ENCODE results near the gene FOXP1. TPM values are rescaled to one million over a fixed set of nuclear protein-coding genes. Genes with fewer than 3 reads are reported as not detected.

The FOXP1 gene
- total RNA-seq, 1 experiment from 2014 or later: 75.3 TPM

- Histone ChIP-seq H3K79me1 (ENCODE audit: insufficient read depth, low read depth, low read length, poor library complexity, severe bottlenecking) (no peaks in the 10 kb centered on the region), H3K9ac (ENCODE audit: extremely low read depth, insufficient read length, low read length) (no peak overlapping the region), H3K4me2 (ENCODE audit: insufficient read depth, insufficient read length, low read length) (no peak overlapping the region), H2BK15ac (ENCODE audit: low read depth, low read length) (no peak overlapping the region), H2BK20ac (ENCODE audit: low read depth, low read length, poor library complexity, severe bottlenecking) (no peak overlapping the region), H3K27ac (ENCODE audit: insufficient read length, low read depth, low read length) (no peak overlapping the region), H4K20me1 (ENCODE audit: control insufficient read depth, insufficient read depth, insufficient read length) (no peaks in the 10 kb centered on the region), H3K23me2 (ENCODE audit: insufficient read length, low read depth, low read length, poor library complexity, severe bottlenecking) (peaks cover 25% of the 10 kb centered on the region), H3K9me3 (ENCODE audit: control insufficient read depth, low read depth, low read length) (no peaks in the 10 kb centered on the region), H3K4me1 (ENCODE audit: insufficient read depth, low read length) (0 out of 2 replicates have a peak, but pooled peaks cover 2% of the 10 kb centered on the region), H3K18ac (ENCODE audit: insufficient read length, low read depth, low read length) (no peak overlapping the region), H4K5ac (ENCODE audit: insufficient read length, low read depth, low read length) (no peak overlapping the region), H2BK5ac (ENCODE audit: insufficient read length, low read length) (no peak overlapping the region), H3K56ac (ENCODE audit: insufficient read length, low read depth, low read length) (no peak overlapping the region), H4K91ac (ENCODE audit: insufficient read length, low read depth, low read length) (no peak overlapping the region), H2BK12ac (ENCODE audit: insufficient read length, low read depth, low read length) (no peak overlapping the region), H2AK5ac (ENCODE audit: insufficient read length, low read length) (no peak overlapping the region), H3T11ph (ENCODE audit: low read length) (no peak overlapping the region), H3K14ac (ENCODE audit: insufficient read depth, low read length) (no peak overlapping the region), H3K4ac (ENCODE audit: low read depth, low read length) (no peak overlapping the region), H3K27me3 (ENCODE audit: insufficient read depth, low read length) (peaks cover 9% of the 10 kb centered on the region; the same call in 1 of the 2 replicates), H3K79me2 (ENCODE audit: insufficient read depth, low read length) (no peaks in the 10 kb centered on the region), H2AFZ (ENCODE audit: low read length) (no peak overlapping the region), H2BK120ac (ENCODE audit: low read depth, low read length, poor library complexity, severe bottlenecking) (no peak overlapping the region), H4K8ac (replicated peaks; ENCODE audit: insufficient read length, low read depth, low read length) (no peak overlapping the region), H3K23ac (ENCODE audit: insufficient read length, low read depth, low read length) (no peak overlapping the region)
- no peak for DNase-seq
- no peak for TF ChIP-seq CTCF (conservative IDR thresholded peaks at IDR 0.05)
- Mint-ChIP-seq H3K9me3 (no peaks in the 10 kb centered on the region), H3K4me1 (peaks cover 16% of the 10 kb centered on the region in 2 experiments), H3K27me3 (ENCODE audit: low read depth) (peaks cover 35% of the 10 kb centered on the region), H3K36me3 (ENCODE audit: insufficient read depth in 1 of 3, low read depth in 3 of 3) (peaks cover 0 to 7% (median 0%) of the 10 kb centered on the region in 3 experiments; a peak in 2 of 7 replicates), H3K27ac (no peak overlapping the region), H3K4me3 (no peak overlapping the region)
- WGBS (ENCODE audit: extremely low coverage, insufficient read length, low lambda C conversion rate): no CpG with 5 or more reads among the region's 7 CpGs
Observed at GRCh38 chr3:71579326-71579934, 4.1 kb downstream of the FOXP1 start.

Measured in H9 (cell line).